NCI-H2196 (cell line): ENCODE measurements around the gene COL4A5.

Experiments used
- DNase-seq: peaks from one replicate; lab custom pipeline; 2025; ENCODE audit not compliant: unreplicated experiment; lab: John Stamatoyannopoulos, UW

Gene COL4A5

GRCh38 chrX:108737754-108738153, 298.1 kb downstream of the COL4A5 start:
- DNase-seq, result no peak

GRCh38 chrX:108740299-108740774, 300.7 kb downstream of the COL4A5 start:
- no peak for DNase-seq
